Measurements from ENCODE around the gene RGS19. TPM values are rescaled to one million over a fixed set of nuclear protein-coding genes. Genes with fewer than 3 reads are reported as not detected.

Gene RGS19
- total and polyA plus RNA-seq, 2 of the 8 experiments (the other 6 are each of a cell fraction or from before 2014, with no cell fraction given): 12.7 to 16.8 TPM

GRCh38 chr20:64080813-64081623 is 1.7 kb upstream of the RGS19 start (continued):
- no peak for TF ChIP-seq RFX5 (IDR thresholded peaks at IDR 0.05; ENCODE audit: borderline replicate concordance, low read depth, low read length)
- no peak for TF ChIP-seq TAF1 (IDR thresholded peaks at IDR 0.05; ENCODE audit: low read depth, low read length)
- TF ChIP-seq USF2 (IDR thresholded peaks at IDR 0.05; ENCODE audit: low read length): no peak
- no peak for TF ChIP-seq PHF8 (conservative IDR thresholded peaks at IDR 0.05; ENCODE audit: low read depth, low read length)
- TF ChIP-seq SRF (IDR thresholded peaks at IDR 0.05; ENCODE audit: low read depth, low read length): no peak
- no peak for TF ChIP-seq SIRT6 (IDR thresholded peaks at IDR 0.05; ENCODE audit: low read length)
- no peak for TF ChIP-seq POLR2AphosphoS5 (IDR thresholded peaks at IDR 0.05; ENCODE audit: low read depth, low read length)
